Gastrocnemius medialis (tissue), 4 donors: ENCODE results near the gene CXCL6.

Experiments
- POLR2A ChIP-seq, 2 donors: fragments of 450-650 bp; IDR thresholded peaks; one replicate each; pipeline ENCODE4 v1.6.1; 2017; ENCODE audit warnings: antibody characterized with exemption in 2 of 2, mild to moderate bottlenecking in 2 of 2, moderate library complexity in 2 of 2
- TF ChIP-seq, protein P1 (sequence below), 5 experiments: fragments of 450-650 bp in 3 of 5; fragments of 200-600 bp in 2 of 5; sonication (generic) in 2 of 5; IDR thresholded peaks in 4 of 5; conservative IDR thresholded peaks in 1 of 5; 1 replicate in 4 of 5; 2 replicates in 1 of 5; pipeline ENCODE4 v1.5.1; 2016 to 2019; ENCODE audit warnings: antibody characterized with exemption in 5 of 5, mild to moderate bottlenecking in 3 of 5, moderate library complexity in 3 of 5

DNA sequence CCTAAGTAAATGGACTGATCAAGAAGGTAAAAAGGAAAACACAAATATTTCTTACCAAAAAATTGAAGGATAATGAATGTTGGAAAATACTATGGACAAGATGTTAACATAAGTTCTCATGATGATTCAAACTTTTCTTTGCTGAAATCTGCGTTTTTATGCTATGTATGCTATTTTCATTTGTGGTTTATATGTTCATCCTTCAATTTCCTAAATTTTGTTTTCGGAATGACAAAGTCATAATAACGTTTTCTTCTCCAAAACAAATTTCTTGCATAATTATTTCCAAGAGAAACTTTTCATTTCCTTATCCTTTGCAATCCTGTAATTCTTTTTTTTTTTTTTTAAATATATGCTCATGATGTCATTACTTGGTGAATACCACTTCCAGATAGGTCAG lies 24.4 kb downstream of the CXCL6 start:
- TF ChIP-seq, protein P1, sequence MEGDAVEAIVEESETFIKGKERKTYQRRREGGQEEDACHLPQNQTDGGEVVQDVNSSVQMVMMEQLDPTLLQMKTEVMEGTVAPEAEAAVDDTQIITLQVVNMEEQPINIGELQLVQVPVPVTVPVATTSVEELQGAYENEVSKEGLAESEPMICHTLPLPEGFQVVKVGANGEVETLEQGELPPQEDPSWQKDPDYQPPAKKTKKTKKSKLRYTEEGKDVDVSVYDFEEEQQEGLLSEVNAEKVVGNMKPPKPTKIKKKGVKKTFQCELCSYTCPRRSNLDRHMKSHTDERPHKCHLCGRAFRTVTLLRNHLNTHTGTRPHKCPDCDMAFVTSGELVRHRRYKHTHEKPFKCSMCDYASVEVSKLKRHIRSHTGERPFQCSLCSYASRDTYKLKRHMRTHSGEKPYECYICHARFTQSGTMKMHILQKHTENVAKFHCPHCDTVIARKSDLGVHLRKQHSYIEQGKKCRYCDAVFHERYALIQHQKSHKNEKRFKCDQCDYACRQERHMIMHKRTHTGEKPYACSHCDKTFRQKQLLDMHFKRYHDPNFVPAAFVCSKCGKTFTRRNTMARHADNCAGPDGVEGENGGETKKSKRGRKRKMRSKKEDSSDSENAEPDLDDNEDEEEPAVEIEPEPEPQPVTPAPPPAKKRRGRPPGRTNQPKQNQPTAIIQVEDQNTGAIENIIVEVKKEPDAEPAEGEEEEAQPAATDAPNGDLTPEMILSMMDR (IDR thresholded peaks at IDR 0.05 in 4 of 5, conservative IDR thresholded peaks at IDR 0.05 in 1 of 5), result no peak
- TF ChIP-seq POLR2A (IDR thresholded peaks at IDR 0.05), result no peak
